Muscle of back (tissue), 11 donors: ENCODE data around the gene LAMA3. TPM values are rescaled to one million over a fixed set of nuclear protein-coding genes. Genes with fewer than 3 reads are reported as not detected.

Source experiments
- DNase-seq, 3 donors: peaks; one replicate each; pipeline versions ENCODE4 v3.0.0 to v3.0.0-alpha.2; 2013
- polyA plus RNA-seq, 10 donors: library from polyadenylated mRNA; unstranded; fragments of 120-200 nt; gene quantifications; one replicate each; pipeline ENCODE4 v1.2.1, GENCODE V29; 2013; ENCODE audit not compliant: insufficient read length in 10 of 10

LAMA3 gene
- polyA plus RNA-seq, 10 donors: 3.1 to 14.4 (median 4.1) TPM

DNA sequence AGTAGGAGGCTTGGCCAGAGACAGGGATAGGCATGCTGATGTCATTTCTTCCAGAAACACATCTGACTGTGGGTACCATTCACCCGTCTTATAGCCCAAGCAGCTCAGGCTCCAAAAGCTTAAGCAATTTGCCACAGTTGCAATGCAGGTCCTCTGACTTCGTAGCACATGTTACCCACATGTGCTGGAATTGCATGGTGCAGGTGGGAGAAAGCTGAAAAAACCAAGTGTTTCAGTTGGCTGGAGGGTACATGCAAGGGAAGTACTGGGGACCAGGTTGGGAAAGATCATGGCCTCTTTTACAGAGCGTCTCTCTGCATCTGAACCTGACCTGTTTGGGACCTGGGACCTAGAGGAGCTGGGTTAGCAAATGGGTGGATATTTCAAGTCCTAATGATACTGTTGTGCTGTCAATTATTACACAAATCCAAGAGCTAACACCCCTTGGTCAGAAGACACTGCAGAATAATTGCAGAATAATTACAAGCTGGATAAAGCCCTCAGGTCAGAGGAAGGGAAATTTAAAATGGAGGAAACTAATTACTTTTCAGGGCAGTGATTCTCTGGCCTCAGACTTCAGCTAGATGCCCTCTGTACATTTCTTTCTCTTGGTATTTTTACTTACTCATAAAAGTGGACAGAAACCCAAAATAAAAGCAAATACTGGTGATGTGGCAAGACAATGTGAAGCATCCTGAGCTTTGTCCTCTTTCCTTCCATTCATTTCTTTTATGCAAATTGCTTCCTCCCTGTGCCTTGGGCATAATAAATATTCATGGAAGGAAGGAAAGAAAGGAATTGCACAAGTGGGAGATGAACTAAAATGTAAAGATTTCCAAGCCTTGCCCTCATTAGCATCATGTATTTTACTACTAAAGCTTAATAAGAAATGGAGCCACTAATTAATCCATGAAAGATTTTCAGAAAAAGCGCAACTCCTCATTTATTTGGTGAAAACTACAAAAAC lies 279.7 kb downstream of the LAMA3 start:
- DNase-seq: no peak

DNA sequence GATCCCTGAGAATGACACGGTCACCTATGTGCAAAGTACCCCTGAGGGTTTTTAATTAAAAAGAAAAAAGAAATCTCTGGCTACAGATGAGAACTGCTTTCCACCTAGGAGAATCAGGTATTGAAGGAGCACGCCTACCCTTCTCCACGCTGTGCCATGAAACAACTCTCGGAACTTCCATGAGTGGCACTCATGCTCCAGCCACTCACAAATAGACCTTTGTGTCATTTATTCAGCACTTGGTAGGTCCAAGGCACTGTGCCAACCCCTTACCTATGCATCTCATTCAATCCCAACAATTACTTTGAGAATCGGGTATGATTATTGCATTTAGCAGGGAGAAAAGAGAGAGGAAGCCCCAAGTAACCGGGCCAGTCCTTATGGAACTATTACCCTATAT lies 280.4 kb downstream of the LAMA3 start:
- no peak for DNase-seq

- no peak for DNase-seq
Measured at GRCh38 chr18:23970161-23971096, 281.2 kb downstream of the LAMA3 start.

GRCh38 chr18:23971097-23971440 lies 281.8 kb downstream of the LAMA3 start:
- DNase-seq: no peak

- DNase-seq: no peak
Measured at GRCh38 chr18:23971666-23972230, 282.5 kb downstream of the LAMA3 start.

- DNase-seq: no peak
Measured at GRCh38 chr18:23972453-23972852, 283.2 kb downstream of the LAMA3 start.

DNA sequence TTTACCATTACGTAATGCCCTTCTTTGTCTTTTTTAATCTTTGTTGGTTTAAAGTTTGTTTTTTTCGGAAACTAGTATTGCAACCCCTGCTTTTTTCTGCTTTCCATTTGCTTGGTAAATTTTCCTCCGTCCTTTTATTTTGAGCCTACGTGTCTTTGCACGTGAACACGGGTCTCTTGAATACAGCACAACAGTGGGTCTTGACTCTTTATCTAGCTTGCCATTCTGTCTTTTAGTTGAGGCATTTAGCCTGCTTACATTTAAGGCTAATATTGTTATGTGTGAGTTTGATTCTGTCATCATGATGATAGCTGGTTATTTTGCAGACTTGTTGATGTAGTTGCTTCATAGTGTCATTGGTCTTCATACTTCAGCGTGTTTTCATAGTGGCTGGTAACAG lies 287.9 kb downstream of the LAMA3 start:
- DNase-seq: no peak

- no peak for DNase-seq
Measured at GRCh38 chr18:23977719-23978483, 288.6 kb downstream of the LAMA3 start.

- no peak for DNase-seq
Measured at GRCh38 chr18:23981369-23981980, 292.2 kb downstream of the LAMA3 start.

GRCh38 chr18:23982155-23983079 lies 293.2 kb downstream of the LAMA3 start:
- peak in 2 of 3 donors; percentile 31 to 44 for DNase-seq

DNA sequence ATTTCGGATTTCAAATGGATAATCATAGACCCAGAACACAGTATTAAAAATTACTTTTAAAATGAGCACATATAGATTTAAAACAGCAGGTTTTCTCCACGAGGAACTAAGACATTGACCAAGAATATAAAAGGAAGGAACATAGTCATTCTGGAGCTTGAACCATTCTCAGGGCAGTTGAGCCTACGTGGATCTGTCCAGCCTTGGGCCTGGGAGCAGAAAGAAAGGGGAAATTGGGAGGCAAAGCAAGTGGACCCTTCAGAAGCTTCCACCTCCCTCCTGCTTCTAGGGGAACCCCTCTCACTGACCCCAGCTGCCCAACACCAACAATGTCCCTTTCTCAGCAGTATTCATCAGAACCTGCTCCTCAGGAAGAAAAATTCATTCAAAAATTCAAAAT lies 293.9 kb downstream of the LAMA3 start:
- no peak for DNase-seq

- no peak for DNase-seq
Measured at GRCh38 chr18:23986600-23987359, 297.5 kb downstream of the LAMA3 start.

DNA sequence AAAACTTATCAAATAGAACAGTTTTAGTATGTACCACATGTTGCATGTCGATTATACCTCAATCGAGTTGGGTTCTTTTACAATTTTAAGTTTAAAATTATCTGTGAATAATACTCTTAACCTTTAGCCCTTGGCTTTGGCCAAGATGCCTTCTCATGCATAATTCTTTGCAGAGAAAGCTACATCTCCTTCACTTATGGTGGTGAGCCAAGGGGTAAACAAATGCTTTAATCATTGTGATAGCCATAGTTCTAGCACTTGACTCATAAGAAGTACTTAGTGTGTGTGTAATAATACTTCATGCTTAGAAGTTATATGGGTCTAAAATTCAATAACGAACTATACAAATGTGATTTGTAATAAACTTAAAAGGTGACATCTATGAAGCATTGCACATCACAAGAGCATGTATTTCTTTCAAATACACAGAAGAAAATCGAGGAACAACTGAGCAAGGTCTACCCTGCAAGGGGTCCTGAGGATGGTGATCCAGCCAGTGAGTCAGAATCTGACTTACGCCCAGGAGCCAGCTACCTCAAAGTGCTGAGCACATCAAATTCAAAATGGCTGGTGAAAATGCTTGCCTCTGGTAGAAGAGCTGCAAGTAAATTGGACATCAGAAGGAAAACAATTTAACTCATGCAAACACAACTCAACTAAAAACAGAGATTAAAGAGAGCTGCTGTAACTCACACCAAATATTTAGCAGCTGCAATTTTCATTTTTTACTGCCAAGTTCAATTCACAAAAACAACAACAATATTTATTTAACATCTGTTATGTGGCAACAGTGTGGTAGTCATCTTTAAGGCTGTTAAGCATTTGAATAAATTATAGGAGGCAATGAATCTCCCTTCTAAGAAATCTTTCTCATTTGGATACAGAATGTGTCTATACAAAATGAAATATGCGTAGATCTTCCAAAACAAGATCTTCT lies 301.5 kb downstream of the LAMA3 start:
- DNase-seq: no peak

DNA sequence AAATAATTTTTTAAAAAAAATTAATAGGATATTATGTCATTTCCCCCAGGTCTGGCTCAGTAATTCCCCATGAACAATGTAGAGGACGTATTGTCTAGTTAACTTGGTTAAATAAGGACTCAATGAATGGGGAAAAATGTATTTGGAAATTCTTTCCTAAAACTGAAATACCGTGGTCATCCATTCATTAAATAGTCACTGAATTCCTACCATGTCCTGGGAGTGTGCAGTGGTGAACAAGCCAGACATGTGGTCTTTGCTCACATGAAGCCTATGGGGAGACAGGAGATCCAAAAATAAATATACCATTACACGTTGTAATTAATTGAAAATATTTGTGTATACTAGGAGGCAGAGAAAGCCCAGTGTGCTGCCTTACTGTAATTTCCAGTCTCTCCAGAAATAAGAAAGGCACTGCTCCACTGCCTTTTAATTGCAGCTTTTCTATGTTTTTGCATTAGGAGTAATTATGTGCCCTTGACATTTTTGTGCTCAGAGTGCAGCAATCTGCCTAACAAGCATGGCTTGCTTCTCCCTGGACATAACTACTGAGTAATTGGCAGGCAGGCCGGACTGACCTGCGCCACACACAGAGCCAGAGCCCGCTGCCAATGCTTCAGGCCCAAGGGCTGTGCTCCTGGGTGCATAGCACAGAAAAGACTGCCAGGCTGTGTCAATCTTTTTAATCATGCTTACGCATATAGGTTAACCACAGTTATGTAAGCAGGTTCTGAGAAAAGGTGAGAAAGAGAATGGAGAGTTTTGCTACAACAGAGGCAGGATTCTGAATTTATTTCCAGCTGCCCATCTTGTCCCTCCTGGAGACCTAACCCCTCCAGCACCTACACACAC lies 303.1 kb downstream of the LAMA3 start:
- DNase-seq: no peak

DNA sequence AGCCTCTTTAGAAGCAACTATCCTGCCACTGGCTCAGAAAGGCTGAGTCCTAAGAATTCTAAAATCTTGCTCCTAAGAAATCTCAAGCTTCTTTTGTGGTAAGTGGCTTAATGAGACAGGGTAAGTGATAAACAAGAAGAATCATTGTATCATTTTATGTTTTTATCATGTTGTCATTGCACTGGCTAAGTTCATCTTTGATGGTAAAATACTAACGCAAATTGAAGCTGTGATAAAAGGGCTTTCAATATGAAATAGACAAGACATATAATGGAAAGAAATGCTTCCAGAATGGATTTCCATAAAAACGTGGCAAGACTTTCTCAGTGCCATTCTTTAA lies 303.7 kb downstream of the LAMA3 start:
- no peak for DNase-seq

GRCh38 chr18:23994361-23994902 lies 305.2 kb downstream of the LAMA3 start:
- peak in 2 of 3 donors; percentile 27 to 72 for DNase-seq

DNA sequence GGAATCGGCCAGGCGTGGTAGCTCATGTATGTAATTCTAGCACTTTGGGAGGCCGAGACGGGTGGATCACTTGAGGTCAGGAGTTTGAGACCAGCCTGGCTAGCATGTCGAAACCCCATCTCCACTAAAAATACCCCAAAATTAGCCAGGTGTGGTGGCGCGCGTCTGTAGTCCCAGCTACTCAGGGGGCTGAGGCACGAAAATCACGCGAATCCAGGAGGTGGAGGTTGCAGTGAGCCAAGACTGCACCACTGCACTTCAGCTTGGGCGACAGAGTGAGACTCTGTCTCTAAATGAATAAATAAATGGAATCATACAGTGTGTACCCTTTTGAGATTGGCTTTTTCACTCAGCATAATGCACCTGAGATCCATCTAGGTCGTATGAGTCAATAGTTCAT lies 305.9 kb downstream of the LAMA3 start:
- no peak for DNase-seq
